KG1 (cell line): ENCODE data around the gene CDH23.

Experiments used
- DNase-seq: peaks from one replicate; lab custom pipeline; 2025; lab: John Stamatoyannopoulos, UW

CDH23 gene

DNA sequence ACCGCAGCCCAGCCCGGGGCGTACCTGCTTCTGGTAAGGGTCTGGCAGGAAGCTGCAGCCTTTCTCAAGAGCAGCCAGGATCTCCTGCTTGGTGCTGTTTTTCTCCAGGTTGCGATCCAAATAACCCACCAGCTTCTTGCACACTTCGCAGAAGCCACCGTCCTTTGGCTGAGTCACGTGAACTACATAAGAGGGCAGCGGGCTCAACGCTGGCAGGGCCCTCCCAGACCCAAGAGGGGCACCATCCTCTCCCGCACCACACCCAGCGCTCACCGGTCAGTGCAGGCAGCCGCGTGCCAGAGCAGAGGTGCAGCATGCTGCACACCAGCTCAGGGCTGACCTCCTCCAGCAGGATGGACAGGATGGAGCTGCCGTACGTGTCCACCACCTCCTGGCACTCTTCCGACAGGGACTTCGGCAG lies 422.7 kb downstream of the CDH23 start:
- DNase-seq: no peak

DNA sequence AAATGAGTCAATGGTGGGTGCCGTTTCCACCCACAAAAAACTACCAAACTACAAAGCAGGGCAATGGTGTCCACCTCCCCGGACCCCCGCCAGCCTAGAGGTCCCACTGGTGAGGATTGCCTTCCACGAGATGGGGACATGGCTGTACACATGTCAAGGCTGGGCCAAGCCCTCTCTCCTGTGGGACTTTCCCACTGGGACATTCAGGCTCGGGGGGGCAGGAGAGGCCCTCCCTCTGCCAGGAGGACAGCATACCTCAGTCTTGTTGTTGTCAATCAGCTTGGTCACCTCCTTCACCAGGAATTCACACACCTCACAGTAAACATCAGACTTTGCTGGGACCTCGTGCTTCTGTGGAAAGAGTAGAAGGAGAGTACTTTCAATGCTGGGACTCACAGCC lies 423.3 kb downstream of the CDH23 start:
- no peak for DNase-seq

DNA sequence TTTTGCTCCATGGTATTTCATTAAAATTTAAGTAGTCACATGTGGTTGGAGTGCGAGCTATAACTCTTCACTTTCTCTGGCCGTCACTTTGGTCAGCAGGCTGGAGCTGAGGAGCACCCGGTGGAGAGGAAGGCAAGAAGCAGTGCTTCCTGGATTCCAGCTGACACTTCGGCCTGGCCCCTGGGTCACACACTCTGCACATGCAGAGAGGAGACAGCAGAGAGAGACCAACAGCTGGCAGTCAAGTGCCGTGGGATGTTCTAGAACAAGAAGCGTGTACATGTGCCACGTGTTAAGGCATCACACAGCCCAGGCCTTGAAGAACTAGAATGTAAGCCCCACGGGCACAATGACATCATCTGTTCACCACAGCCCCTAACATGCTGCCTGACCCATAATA lies 424.2 kb downstream of the CDH23 start:
- DNase-seq: no peak

DNA sequence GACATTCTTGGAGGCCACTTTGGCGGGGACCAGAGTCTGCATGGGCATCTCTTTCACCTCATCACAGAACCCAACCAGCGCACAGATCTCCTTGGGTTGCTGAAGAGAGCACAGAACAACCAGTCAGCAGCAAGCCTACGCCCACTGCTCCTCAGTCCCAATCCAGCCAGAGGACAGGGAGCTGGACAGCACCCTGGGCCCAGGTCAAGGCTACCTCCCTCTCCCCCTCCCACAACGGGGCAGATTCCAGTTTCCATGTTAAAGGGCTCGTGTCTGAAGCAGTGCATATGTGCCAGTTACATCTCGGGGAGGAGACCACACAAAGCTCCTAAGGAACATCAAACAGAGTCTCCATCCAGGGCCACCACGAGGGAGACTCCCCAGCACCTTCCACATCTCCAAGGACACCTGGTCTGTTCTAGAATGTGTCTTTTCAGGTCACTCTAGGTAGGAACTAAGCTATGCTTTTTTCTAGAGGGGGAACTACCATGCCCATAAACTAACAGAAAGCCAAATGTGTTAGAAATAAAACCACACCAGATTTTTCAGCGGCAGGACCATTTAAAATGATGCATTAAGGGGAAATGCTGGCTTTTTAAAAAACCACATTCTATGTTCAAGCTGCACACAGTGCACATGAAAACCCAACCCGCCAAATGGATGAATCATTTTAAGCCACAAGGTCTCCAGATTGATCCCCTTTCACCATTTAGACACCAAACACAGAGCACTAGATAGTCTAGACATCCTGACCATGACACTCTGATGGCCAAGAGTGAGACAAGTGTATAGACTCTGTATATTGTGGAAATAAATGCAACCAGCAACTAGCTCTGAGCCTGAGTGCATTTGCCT lies 425.4 kb downstream of the CDH23 start:
- peak; percentile 27 for DNase-seq

DNA sequence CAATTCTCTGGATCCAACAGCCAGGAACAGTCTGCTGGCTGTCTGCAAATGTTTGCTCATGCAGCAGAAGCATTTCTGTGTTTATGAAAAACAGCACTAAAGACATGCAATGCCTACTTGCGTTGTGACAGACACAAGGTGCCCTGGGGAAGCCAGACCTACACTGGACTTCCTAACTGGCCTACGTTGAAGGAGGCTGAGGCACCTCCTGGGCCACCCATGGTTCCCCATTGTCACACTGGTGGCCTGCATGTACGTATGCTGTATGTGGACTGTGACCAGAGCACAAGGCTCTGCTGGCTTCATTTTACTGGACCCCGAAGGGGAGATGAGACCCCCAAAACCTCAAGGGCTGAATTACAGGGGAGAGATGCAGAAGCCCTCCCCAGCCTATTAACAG lies 426.6 kb downstream of the CDH23 start:
- no peak for DNase-seq

DNA sequence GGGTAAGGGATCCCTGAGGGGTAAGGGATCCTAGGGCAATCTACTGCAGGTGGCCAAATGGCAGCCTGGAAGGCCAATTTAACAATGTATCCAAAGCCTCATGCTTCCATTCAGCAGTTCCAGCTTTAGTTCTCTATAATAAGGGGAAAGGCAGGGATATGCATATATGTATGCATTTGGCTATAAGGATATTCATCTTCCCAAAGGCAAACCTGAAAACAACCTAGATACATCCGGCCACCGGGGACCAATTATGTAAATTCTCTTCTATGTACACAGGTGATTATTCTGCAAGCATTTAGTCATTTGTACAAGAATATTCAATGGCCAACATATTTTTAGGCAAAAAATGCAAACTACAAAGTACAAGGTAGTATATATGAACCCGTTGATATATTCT lies 427.6 kb downstream of the CDH23 start:
- DNase-seq: no peak

DNA sequence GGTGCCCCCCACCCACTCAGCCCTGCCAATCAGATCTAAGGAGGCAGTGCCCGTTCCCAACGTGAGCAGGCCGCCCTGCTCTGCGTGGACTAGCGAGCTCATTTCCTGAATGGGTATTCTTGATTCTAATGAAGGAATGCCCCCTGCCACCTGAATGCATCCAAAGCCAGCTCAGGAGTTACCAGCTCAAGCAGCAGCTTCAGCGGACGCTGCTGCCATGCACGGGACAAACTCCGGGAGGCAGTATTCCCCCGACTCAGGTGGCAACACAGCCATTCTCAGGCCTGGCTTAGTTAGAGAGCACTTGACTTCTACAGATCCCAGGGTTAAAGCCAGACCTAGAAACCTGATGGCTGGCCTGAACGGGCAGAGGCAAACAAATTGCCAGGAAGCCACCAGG lies 428.5 kb downstream of the CDH23 start:
- DNase-seq: no peak

DNA sequence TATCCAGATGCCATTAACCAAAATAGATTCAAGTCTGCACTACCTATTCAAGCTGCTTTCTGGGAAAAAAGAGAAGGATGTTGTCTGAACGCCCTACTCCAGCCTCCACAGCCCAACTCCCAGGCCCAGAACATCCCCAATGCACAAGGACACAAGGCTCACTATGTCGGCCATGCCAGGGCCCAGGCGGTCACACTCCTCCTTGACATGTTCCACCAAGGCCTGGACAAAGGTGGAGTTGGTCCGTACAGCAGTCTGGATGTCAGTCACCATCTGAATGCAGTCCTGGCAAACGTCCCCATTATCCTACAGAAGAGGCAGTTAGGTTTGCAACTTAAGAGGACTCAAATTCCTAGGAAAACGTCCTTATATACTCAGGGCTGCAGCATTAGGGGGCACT lies 431.1 kb downstream of the CDH23 start:
- DNase-seq: no peak

DNA sequence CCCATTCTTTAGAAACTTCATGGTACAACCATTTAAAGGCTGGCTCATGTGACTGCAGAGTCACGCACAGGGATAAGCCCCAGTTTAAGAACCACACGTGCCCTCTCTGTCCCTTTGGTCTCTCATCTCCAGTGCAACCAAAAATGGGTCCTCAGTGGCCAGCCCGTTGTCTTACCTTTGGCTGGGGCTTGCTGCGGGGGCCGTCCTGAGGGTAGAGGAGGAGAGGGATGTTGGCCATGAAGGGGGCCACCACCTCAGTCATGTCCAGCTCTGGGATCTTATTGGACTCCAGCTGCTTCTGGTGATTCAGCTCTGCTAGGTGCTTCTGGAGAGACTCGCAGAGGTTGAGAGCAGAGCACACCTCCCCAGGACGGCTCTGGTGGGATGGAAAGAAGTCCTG lies 432.0 kb downstream of the CDH23 start:
- no peak for DNase-seq

DNA sequence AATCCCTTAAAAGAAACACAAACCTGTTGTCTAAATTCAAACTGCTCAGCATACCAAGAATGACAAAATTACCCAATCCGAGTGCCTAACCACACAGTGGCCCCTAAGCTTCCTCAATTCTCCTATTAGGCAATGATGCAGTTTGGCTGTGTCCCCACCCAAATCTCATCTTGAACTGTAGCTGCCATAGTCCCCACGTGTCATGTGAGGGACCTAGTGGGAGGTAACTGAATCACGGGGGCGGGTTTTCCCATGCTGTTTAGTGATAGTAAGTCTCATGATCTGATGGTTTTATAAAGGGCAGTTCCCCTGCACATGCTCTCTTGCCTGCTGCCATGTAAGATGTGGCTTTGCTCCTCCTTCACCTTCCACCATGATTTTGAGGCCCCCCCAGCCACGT lies 432.5 kb downstream of the CDH23 start:
- no peak for DNase-seq

DNA sequence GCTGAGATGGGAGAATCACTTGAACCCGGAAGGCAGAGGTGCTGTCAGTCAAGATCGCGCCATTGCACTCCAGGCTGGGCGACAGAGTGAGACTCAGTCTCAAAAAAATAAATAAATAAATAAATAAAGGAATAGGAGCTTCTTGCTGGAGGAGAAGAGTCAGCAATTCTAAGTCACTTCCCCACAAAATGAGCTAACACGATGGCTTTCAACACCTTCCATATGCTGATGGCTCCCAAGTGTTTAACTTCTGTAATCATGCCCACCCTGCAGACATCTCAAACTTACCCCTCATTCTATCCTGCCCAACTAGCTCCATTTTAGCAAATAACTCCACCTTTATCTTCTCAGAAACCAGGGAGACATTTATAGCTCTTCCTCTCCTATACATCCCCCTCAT lies 433.2 kb downstream of the CDH23 start:
- no peak for DNase-seq

DNA sequence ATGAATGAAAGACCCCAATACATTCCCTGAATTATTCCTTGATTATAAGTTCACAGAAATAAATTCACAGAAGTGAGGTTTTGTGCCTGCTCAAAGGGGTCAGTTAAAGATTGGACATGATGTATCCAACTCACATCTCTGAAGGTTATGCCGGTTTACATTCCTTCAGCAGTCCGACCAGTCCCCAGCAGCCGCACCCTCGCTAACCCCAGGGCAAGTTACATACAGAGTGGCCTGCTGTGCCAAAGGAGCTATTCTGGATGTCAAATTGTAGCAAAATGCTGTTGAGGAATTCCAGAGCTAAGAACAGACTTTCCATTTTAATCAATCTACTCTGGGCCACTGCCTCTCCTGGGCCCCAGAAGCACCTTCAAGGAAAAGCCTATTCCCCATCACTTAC lies 434.0 kb downstream of the CDH23 start:
- no peak for DNase-seq

DNA sequence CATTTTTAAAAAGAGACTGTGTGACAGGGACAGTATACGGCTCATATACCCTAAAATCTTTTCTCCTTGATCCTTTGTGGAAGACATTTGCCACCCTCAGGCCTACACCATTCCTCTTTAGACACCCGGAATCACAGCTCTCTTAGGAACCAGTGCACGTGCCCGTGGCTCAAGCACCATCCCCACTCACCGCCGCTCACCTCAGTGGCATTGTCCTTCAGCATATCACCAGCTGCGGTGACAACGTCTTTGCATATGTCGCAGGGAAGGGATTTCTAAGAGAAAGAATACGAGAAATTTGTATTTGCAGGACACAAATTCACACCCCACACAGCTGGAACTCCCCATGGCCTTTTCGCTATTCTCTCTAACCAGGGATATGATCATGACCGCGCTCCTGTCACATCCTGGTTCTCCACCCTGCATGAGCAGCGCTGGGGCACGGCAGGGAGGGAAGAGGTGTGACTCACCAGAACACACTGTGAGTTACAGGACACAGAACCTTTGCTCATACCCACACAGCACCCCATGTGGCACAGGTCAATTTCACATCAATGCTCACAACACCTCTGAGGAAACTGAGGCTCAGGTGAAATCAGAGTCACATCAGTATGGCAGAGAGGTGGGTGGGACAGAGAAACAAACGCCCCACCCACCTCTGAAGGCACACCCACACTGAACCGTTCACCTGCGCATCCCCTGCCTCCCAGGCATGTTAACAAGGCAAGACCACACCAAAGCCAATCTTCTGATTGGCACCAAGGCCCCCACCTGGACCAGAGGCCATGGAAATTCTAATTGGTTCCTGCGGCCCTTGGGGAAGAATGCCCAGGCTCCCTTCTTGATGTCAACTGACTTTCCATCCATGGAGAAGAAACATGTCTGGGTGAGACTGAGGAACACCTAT lies 435.2 kb downstream of the CDH23 start:
- DNase-seq: no peak

DNA sequence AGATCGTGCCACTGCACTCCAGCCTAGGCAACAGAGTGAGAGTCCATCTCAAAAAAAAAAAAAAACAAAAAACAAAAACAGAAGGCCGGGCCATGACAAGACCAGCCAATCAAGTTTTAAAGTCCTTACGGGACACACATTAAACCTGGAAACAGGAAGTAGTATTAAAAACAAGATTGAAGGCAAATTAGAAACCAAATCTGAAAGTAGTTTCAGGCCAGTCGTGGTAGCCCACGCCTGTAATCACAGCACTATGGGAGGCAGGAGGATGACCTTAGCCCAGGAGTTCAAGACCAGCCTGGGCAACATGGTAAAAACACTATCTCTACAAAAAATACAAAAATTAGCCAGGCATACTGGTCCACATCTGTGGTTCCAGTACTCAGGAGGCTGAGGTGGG lies 436.2 kb downstream of the CDH23 start:
- no peak for DNase-seq

DNA sequence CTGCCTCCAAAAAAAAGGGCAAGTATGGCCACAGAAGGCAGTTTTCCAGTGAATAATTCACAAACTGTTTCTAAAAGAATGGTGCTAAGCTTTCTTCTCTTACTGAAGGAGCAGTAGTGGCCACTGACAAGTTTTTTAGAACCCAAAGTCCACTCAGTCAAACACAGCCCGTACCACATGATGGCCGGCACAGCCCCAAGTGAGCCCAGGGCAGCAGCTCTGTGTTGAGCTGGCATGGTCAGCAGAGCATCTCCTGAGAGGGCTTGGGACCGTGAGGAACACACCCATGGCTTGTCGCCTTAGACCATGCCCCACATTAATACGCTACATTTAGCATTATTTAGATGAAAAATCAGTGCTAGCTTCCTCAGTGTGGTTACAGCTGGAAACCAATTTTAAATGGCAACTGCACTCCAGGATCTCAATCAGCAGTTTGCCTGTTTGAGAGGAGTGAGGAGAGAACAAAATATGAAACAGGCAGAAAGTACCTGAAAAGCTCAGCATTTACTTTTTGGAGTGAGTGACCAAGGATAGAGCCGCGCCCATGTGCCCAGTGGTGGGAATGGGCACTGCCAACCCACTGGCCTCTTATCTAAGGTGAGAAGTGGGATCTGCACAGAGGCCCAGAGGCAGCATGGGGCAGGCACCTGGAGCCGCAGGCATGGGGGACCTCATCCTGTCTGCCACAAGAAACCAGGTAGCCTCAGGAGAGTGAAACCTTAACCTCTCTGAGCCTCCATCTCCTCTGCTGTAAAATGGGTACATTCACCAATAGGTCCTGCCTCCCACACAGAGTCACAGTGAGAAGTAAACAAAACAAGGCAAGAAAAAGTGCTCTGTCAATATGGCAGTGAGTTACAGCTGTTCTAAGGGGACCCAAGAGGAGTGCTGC lies 437.0 kb downstream of the CDH23 start:
- no peak for DNase-seq

DNA sequence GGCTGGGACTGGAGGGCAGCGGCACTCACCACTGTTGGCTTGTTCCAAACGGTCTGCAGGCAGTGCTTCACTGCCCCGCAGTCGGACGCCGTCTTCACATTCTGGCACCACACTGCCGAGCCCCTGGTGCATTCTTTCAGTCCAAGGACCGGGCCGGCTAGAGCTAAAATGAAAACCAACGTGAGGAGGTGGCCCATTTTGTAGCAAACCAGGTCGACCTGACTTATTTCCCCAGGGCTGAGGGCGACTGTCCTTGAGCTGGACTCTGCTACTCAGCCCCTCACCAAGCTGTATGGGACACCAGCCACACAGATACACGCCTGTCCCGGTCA lies 437.6 kb downstream of the CDH23 start:
- DNase-seq: no peak

DNA sequence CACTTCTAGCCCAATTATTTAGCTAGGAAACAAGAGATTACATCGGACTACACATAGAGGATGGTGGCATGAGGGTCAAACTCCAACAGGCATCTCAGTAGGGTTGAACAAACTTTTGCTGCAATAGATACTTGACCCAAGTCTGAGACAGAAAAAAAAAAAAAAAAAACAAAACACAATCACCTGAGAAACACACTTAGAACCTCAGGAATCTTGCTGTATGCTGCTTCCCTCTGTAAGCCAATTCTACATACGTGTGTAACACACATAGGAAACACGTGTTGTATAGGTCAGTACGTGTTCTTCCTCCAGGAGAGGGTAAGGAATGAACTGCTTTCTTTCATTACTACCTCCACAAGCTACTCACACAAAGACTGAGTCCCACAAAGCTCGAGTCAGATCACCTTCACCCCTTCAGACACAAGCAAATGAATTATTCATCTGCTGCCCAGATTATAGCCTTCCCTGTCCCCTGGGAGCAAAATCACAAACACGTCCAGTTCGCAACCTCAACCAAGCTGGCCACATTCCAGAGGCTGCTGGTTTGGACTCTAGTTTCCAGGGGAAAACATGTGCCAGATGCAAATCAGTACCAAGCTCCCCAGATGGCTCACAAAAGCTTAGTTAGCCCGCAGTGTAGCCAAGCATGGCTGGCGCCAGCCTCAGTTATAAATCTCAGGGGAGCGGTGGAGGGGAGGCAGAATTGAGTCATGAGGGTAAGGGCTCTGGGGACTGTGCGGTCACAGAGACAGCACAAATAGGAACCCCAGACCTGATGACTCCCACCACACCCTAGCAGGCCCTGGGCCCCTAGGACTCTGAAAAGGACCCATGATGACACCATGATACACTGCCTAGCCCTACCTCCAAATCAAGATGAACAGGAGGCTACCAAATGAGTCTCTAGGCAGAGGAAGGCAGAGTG lies 439.2 kb downstream of the CDH23 start:
- DNase-seq: no peak

DNA sequence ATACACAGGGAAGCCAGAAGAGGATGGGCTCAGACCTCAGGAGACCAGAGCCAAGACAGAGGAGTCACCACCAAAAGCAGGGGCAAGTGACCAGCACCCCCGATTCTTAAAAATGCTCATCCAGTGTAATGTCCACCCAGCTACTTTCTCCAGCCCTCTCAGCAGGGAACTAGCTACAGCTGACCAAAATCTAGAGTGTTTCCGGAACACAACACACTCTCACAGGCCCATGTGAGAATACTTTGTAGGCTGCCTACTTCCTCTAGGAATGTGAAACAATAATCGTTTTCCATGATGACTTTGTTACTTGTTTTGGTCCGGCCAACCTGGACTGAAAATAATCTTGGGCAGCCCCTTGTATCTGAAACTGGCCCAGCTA lies 439.9 kb downstream of the CDH23 start:
- no peak for DNase-seq

DNA sequence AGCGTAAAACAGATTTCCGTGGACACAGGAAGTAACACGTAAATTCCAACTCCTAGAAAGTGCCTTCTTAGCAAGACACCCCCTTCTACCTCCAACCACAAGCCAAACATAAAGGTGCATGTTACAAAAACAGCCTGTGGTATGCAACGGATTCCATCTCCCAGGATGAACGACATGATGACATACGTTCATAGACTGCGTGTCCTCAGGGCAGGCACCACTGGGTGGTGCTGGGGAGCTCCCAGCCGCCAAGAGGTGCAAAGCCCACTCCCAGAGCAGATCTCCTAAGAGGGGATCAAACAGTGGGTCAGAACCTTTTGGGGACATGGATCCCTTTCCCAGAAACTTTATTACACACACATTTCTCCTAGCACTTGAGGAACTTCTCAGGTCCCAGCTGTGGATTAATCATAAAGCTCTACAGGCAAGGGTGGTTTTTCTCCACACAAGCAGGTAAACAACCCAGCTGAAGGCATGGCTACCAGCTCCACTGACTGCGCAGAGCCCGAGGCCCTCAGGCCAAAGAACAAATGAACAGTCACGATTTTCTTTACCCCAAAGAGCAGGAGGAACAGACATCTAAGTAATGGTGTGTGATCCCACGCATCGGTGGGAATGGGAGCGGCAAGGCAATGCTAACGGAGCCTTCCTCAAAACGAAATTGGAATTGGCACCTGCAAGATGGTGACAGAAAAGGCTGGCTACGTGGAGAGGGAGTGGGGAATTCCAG lies 440.5 kb downstream of the CDH23 start:
- DNase-seq: no peak
